Keratinocyte (primary cell): Measurements from ENCODE around the gene MGRN1.

Source experiments
- EZH2 ChIP-seq: IDR thresholded peaks from one replicate; pipeline ENCODE4 v1.6.1; 2012; ENCODE audit warnings: inconsistent platforms, mild to moderate bottlenecking, low read length, moderate library complexity
- TF ChIP-seq, protein P1 (sequence below), 3 experiments: IDR thresholded peaks in 1 of 3; conservative IDR thresholded peaks in 1 of 3; optimal IDR thresholded peaks in 1 of 3; 2 replicates in 2 of 3; 3 replicates in 1 of 3; pipeline versions ENCODE3 to v1.5.1; 2011; ENCODE audit warnings: low read length in 3 of 3, mild to moderate bottlenecking in 3 of 3, moderate library complexity in 2 of 3, control low read depth in 1 of 3, inconsistent platforms in 1 of 3; ENCODE audit not compliant: insufficient read depth in 2 of 3; ENCODE audit errors: extremely low read depth in 1 of 3

DNA sequence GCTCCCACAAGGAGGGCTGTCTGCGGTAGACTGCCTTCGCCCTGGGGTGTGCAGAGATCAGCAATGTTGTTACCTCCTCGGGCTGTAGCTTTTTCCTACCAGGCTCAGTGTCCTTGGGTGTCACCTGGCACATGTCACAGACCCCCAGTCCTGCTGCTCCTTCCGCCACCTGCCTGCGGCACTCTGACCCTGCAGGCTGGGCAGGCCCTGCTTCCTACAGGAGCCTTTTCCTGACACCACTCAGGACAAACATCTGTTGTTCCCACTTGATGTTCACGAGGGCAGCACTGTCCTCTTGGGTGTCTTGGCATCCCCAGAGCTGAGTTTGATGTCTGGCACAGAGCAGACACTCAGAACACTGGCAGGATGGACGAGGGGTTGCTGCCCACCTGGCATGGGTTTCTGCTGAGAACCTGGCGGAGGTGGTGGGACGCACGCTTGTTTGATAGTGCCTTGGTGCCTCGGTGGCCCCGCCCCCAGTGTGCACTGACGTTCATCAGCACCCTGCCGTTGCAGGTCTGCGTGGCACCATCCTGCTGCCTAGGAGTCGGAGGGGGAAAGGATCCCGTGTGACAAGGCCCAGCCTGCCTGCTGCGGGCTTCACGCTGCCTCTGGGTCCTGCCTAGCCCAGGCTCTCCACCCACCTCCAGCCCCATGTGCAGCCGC lies 42.0 kb downstream of the MGRN1 start:
- TF ChIP-seq, protein P1, sequence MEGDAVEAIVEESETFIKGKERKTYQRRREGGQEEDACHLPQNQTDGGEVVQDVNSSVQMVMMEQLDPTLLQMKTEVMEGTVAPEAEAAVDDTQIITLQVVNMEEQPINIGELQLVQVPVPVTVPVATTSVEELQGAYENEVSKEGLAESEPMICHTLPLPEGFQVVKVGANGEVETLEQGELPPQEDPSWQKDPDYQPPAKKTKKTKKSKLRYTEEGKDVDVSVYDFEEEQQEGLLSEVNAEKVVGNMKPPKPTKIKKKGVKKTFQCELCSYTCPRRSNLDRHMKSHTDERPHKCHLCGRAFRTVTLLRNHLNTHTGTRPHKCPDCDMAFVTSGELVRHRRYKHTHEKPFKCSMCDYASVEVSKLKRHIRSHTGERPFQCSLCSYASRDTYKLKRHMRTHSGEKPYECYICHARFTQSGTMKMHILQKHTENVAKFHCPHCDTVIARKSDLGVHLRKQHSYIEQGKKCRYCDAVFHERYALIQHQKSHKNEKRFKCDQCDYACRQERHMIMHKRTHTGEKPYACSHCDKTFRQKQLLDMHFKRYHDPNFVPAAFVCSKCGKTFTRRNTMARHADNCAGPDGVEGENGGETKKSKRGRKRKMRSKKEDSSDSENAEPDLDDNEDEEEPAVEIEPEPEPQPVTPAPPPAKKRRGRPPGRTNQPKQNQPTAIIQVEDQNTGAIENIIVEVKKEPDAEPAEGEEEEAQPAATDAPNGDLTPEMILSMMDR (optimal IDR thresholded peaks at IDR 0.05 in 1 of 3, IDR thresholded peaks at IDR 0.05 in 1 of 3, conservative IDR thresholded peaks at IDR 0.05 in 1 of 3; ENCODE audit: extremely low read depth in 1 of 3, insufficient read depth in 2 of 3, low read length in 3 of 3): no peak
- TF ChIP-seq EZH2: no peak
